DND-41 (cell line): Measurements from ENCODE around the gene SLC22A7.

Source experiments
- ATAC-seq: fragments of 200-7000 bp; cut with Tn5 transposase; 3 replicates; pipeline ENCODE4 v1.9.1; 2021; ENCODE audit warnings: low read depth; ENCODE audit not compliant: insufficient read depth
- DNase-seq: peaks from one replicate; pipeline ENCODE4 v3.0.0-alpha.2; 2020
- H2AFZ ChIP-seq: 2 replicates; pipeline ENCODE4 v1.6.0; 2012; ENCODE audit warnings: low read depth, low read length
- H3K27ac ChIP-seq: 2 replicates; pipeline ENCODE4 v1.5.1; 2012; ENCODE audit warnings: low read length, inconsistent platforms
- H3K27me3 ChIP-seq: fragments of 200-600 bp; sonication (generic); 2 replicates; pipeline ENCODE4 v1.6.0; 2012; ENCODE audit warnings: low read length, mild to moderate bottlenecking, inconsistent platforms; ENCODE audit not compliant: insufficient read depth, poor library complexity
- H3K36me3 ChIP-seq: 2 replicates; pipeline ENCODE4 v1.5.1; 2012; ENCODE audit warnings: low read length, inconsistent platforms; ENCODE audit not compliant: insufficient read depth
- H3K4me1 ChIP-seq: 2 replicates; pipeline ENCODE4 v1.5.1; 2012; ENCODE audit warnings: mild to moderate bottlenecking, low read length; ENCODE audit not compliant: insufficient read depth
- H3K4me2 ChIP-seq: 2 replicates; pipeline ENCODE4 v1.6.0; 2012; ENCODE audit warnings: mild to moderate bottlenecking, moderate library complexity, low read length, inconsistent platforms; ENCODE audit not compliant: insufficient read depth
- H3K4me3 ChIP-seq, 2 experiments: fragments of 200-600 bp in 1 of 2; shearing (Covaris generic) in 1 of 2; 2 replicates each; pipeline ENCODE4 v1.5.1; 2012 to 2016; ENCODE audit warnings: inconsistent platforms in 2 of 2, low read length in 2 of 2, mild to moderate bottlenecking in 2 of 2, low read depth in 1 of 2, moderate library complexity in 1 of 2
- H3K79me2 ChIP-seq: 2 replicates; pipeline ENCODE4 v1.6.0; 2012; ENCODE audit warnings: low read length, inconsistent platforms; ENCODE audit not compliant: insufficient read depth
- H3K9ac ChIP-seq: 2 replicates; pipeline ENCODE4 v1.6.0; 2012; ENCODE audit warnings: low read depth, mild to moderate bottlenecking, inconsistent platforms, low read length, moderate library complexity
- H3K9me3 ChIP-seq: 2 replicates; pipeline ENCODE4 v1.5.1; 2012; ENCODE audit warnings: low read length, moderate library complexity, mild to moderate bottlenecking, inconsistent platforms; ENCODE audit not compliant: insufficient read depth, severe bottlenecking
- H4K20me1 ChIP-seq: 2 replicates; pipeline ENCODE4 v1.6.0; 2012; ENCODE audit warnings: low read length; ENCODE audit not compliant: insufficient read depth
- EZH2 ChIP-seq: IDR thresholded peaks from 3 replicates; pipeline ENCODE4 v1.6.1; 2012; ENCODE audit warnings: borderline replicate concordance, low read depth, mild to moderate bottlenecking, moderate library complexity, low read length, inconsistent platforms; ENCODE audit not compliant: severe bottlenecking
- TF ChIP-seq, protein P1 (sequence below): IDR thresholded peaks from 2 replicates; pipeline ENCODE4 v1.5.1; 2012; ENCODE audit warnings: borderline replicate concordance, low read length, moderate library complexity, mild to moderate bottlenecking; ENCODE audit not compliant: poor library complexity, severe bottlenecking; ENCODE audit errors: extremely low read depth

SLC22A7 gene

DNA sequence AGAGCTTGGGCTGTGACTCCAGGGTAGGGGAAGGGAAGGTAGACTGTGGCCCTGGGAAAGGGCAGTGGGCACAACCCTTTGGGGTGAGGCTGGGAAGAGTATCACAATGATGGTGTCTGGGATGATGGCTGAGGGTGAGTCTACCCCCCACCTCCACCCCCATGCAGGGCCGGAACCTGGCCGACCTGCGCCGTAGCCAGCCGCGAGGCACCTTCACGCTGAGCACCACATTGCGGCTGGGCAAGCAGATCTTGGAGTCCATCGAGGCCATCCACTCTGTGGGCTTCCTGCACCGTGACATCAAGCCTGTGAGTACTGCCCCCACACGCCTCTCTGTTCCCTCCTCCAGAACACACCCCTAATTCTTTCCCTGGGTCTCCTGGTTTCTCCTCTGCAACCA, 44.7 kb upstream of the SLC22A7 start:
- no peak overlapping the region for H2AFZ ChIP-seq
- no peak overlapping the region for H3K27ac ChIP-seq
- no peaks in the 10 kb centered on the region for H3K36me3 ChIP-seq
- no peak for TF ChIP-seq EZH2
- TF ChIP-seq, protein P1, sequence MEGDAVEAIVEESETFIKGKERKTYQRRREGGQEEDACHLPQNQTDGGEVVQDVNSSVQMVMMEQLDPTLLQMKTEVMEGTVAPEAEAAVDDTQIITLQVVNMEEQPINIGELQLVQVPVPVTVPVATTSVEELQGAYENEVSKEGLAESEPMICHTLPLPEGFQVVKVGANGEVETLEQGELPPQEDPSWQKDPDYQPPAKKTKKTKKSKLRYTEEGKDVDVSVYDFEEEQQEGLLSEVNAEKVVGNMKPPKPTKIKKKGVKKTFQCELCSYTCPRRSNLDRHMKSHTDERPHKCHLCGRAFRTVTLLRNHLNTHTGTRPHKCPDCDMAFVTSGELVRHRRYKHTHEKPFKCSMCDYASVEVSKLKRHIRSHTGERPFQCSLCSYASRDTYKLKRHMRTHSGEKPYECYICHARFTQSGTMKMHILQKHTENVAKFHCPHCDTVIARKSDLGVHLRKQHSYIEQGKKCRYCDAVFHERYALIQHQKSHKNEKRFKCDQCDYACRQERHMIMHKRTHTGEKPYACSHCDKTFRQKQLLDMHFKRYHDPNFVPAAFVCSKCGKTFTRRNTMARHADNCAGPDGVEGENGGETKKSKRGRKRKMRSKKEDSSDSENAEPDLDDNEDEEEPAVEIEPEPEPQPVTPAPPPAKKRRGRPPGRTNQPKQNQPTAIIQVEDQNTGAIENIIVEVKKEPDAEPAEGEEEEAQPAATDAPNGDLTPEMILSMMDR, result no peak
- H3K79me2 ChIP-seq, result no peaks in the 10 kb centered on the region
- no peak overlapping the region for H3K4me3 ChIP-seq
- no peaks in the 10 kb centered on the region for H3K9me3 ChIP-seq
- DNase-seq (no peak), ATAC-seq (no peak)
- no peaks in the 10 kb centered on the region for H3K4me1 ChIP-seq
- no peak overlapping the region for H3K4me2 ChIP-seq
- no peaks in the 10 kb centered on the region for H4K20me1 ChIP-seq
- H3K9ac ChIP-seq, result no peak overlapping the region
- peaks cover 30% of the 10 kb centered on the region for H3K27me3 ChIP-seq

DNA sequence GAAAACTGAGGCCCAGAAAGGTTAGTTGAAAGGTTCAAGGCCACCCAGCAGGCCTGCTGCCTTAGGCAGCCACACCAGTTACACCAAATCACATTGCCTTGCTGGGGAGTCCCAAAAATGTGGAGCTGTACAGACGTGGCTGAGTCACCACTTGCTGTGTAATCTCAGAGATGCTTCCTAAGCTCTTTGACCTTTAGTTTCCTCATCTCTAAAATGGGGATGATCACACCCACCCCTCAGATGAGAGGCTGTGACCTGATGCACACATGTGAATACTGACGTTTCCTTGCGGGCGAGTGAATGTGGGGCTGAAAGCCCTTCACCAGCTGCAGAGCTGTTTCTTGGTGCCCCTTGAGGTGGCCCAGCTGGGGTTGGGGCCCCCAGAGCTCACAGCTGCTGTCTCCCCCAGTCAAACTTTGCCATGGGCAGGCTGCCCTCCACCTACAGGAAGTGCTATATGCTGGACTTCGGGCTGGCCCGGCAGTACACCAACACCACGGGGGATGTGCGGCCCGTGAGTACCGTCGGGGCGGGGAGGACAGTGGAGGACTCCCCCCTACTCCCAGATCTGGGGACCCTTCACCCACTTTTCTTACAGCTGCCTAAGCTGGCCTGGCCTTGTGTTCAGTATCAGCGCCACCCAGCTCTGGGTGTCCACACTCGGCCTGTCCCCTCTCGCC, 43.8 kb upstream of the SLC22A7 start:
- no peak for DNase-seq
- peaks cover 26% of the 10 kb centered on the region for H3K27me3 ChIP-seq
- H3K27ac ChIP-seq, result no peak overlapping the region

DNA sequence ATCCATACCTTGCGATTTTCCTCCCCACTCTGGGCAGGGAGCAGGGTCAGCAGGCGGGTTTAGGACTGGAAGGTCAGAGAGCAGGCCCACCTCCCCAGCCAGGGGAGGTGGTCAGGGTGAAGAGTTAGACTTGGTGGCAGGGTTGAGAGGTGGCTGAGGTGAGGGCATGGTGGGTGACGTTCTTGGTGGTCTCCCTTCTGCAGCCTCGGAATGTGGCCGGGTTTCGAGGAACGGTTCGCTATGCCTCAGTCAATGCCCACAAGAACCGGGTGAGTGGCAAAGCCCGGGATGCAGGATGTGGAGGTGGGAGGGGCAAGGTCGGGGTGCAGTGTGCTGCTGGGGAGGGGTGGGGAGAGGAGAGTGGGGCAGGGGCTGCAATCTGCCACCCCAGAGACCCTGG, 43.2 kb upstream of the SLC22A7 start:
- no peaks in the 10 kb centered on the region for H3K9me3 ChIP-seq
- ATAC-seq, result no peak
- no peak for TF ChIP-seq EZH2
- TF ChIP-seq, protein P1, result no peak
- H3K4me2 ChIP-seq, result no peak overlapping the region
- DNase-seq, result no peak
- no peak overlapping the region for H2AFZ ChIP-seq
- no peaks in the 10 kb centered on the region for H4K20me1 ChIP-seq
- no peaks in the 10 kb centered on the region for H3K36me3 ChIP-seq
- peaks cover 23% of the 10 kb centered on the region for H3K27me3 ChIP-seq
- no peak overlapping the region for H3K4me3 ChIP-seq
- H3K79me2 ChIP-seq, result no peaks in the 10 kb centered on the region
- H3K4me1 ChIP-seq, result no peaks in the 10 kb centered on the region
- H3K27ac ChIP-seq, result no peak overlapping the region
- no peak overlapping the region for H3K9ac ChIP-seq

More for the DNA sequence above, 43.8 kb upstream of the SLC22A7 start:
- H3K4me1 ChIP-seq, result no peaks in the 10 kb centered on the region
- no peaks in the 10 kb centered on the region for H3K9me3 ChIP-seq
- H3K4me3 ChIP-seq, result no peak overlapping the region
- H3K79me2 ChIP-seq, result no peaks in the 10 kb centered on the region
- H3K36me3 ChIP-seq, result no peaks in the 10 kb centered on the region
- no peak overlapping the region for H3K4me2 ChIP-seq
- H4K20me1 ChIP-seq, result no peaks in the 10 kb centered on the region
- no peak overlapping the region for H2AFZ ChIP-seq
- no peak; the same call in 2 of the 3 replicates for ATAC-seq
- TF ChIP-seq, protein P1, result no peak
- TF ChIP-seq EZH2, result no peak
- H3K9ac ChIP-seq, result no peak overlapping the region
